DND-41 (cell line): Measurements from ENCODE around the gene MAP3K8.

Experiments used
- CTCF ChIP-seq: IDR thresholded peaks from 2 replicates; pipeline ENCODE4 v1.5.1; 2012; ENCODE audit warnings: borderline replicate concordance, low read length, moderate library complexity, mild to moderate bottlenecking; ENCODE audit not compliant: poor library complexity, severe bottlenecking; ENCODE audit errors: extremely low read depth
- EZH2 ChIP-seq: IDR thresholded peaks from 3 replicates; pipeline ENCODE4 v1.6.1; 2012; ENCODE audit warnings: borderline replicate concordance, low read depth, mild to moderate bottlenecking, moderate library complexity, low read length, inconsistent platforms; ENCODE audit not compliant: severe bottlenecking

GRCh38 chr10:30384701-30385201 is 49.2 kb upstream of the MAP3K8 start:
- TF ChIP-seq CTCF, result peak; percentile 51
- no peak for TF ChIP-seq EZH2
